ENCODE data around the gene HELT.

DNA sequence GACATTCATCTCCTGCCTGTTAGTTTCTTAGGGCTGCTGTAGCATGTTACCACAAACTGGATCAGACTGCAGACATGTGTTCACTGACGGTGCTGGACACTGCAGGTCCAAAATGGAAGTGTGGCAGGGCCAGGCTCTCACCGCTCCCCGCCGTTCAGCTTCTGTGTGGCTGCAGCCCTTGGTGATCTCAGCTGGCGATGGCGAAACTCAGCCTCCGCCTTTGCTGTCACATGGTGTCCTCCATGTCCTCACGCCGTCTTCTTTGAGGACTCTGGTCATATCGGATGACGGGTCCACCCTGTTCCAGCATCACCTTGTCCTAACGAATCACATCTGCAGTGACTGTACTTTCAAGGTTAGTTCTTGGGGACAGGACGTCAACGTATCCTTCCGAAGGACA is 25.9 kb upstream of the HELT start:
- TF ChIP-seq POLR2A (IDR thresholded peaks at IDR 0.05; ENCODE audit: low read depth, low read length) (no peak), POLR2AphosphoS5 (IDR thresholded peaks at IDR 0.05; ENCODE audit: low read depth, low read length) (no peak), POU2F2 (IDR thresholded peaks at IDR 0.05; ENCODE audit: low read depth, low read length) (no peak), TAF1 (IDR thresholded peaks at IDR 0.05; ENCODE audit: low read depth, low read length) (no peak), SPI1 (IDR thresholded peaks at IDR 0.05; ENCODE audit: low read depth, low read length) (no peak), PAX5 (IDR thresholded peaks at IDR 0.05; ENCODE audit: insufficient read depth, low read length, severe bottlenecking) (no peak)
